HG03196 (cell line): ENCODE measurements around the gene GOLGA6A.

Experiments
- ATAC-seq: cut with Tn5 transposase; IDR thresholded peaks from one replicate; pipeline ENCODE4 v1.9.1; 2021; ENCODE audit not compliant: unreplicated experiment

GOLGA6A gene

GRCh38 chr15:74038707-74039655 lies 43.4 kb downstream of the GOLGA6A start:
- ATAC-seq, result no peak

- ATAC-seq, result no peak
Measured at GRCh38 chr15:74037171-74038117, 44.9 kb downstream of the GOLGA6A start.

- ATAC-seq, result no peak
Measured at GRCh38 chr15:74036271-74037170, 45.8 kb downstream of the GOLGA6A start.

GRCh38 chr15:74035121-74036017 lies 47.0 kb downstream of the GOLGA6A start:
- ATAC-seq, result no peak

- no peak for ATAC-seq
Measured at GRCh38 chr15:74034206-74034755, 48.1 kb downstream of the GOLGA6A start.

- no peak for ATAC-seq
Measured at GRCh38 chr15:74032606-74033561, 49.5 kb downstream of the GOLGA6A start.

- ATAC-seq, result no peak
Measured at GRCh38 chr15:74032046-74032445, 50.3 kb downstream of the GOLGA6A start.

- ATAC-seq, result no peak
Measured at GRCh38 chr15:74028646-74029045, 53.7 kb downstream of the GOLGA6A start.

- ATAC-seq, result no peak
Measured at GRCh38 chr15:74027688-74028087, 54.7 kb downstream of the GOLGA6A start.

GRCh38 chr15:74025436-74025835 lies 56.9 kb downstream of the GOLGA6A start:
- ATAC-seq, result no peak

GRCh38 chr15:74024687-74025086 lies 57.7 kb downstream of the GOLGA6A start:
- no peak for ATAC-seq

- ATAC-seq, result no peak
Measured at GRCh38 chr15:74022706-74023470, 59.5 kb downstream of the GOLGA6A start.
